Mesendoderm (in vitro differentiated cells): ENCODE results near the gene SAFB.
A peak's percentile ranks its signal among the peaks of the same experiment; 100 is the strongest.

ENCODE experiments used
- DNase-seq: peaks from one replicate; pipeline ENCODE4 v3.0.0; 2013
- H2AK5ac ChIP-seq: 2 replicates; pipeline ENCODE4 v1.6.1; 2013; ENCODE audit warnings: low read length, inconsistent platforms
- H2BK120ac ChIP-seq: 2 replicates; pipeline ENCODE4 v1.6.1; 2013; ENCODE audit warnings: low read depth, mild to moderate bottlenecking, low read length, moderate library complexity, mixed read lengths
- H2BK15ac ChIP-seq: replicated peaks from 2 replicates; pipeline ENCODE4 v1.6.1; 2013; ENCODE audit warnings: low read depth, mild to moderate bottlenecking, moderate library complexity
- H2BK5ac ChIP-seq: 2 replicates; pipeline ENCODE4 v1.6.1; 2013; ENCODE audit warnings: low read length, inconsistent platforms
- H3K18ac ChIP-seq: 2 replicates; pipeline ENCODE4 v1.6.1; 2013; ENCODE audit warnings: mild to moderate bottlenecking, low read length, mixed read lengths
- H3K23ac ChIP-seq: one replicate; pipeline ENCODE4 v1.6.1; 2013; ENCODE audit warnings: low read length
- H3K27ac ChIP-seq: 2 replicates; pipeline ENCODE4 v1.5.1; 2013; ENCODE audit warnings: low read depth, mild to moderate bottlenecking, inconsistent platforms, low read length, moderate library complexity
- H3K27me3 ChIP-seq: 2 replicates; pipeline ENCODE4 v1.6.1; 2013; ENCODE audit warnings: low read length, control low read depth, mild to moderate bottlenecking, inconsistent platforms; ENCODE audit not compliant: insufficient read depth, poor library complexity
- H3K36me3 ChIP-seq: 2 replicates; pipeline ENCODE4 v1.6.1; 2013; ENCODE audit warnings: low read length, inconsistent platforms; ENCODE audit not compliant: control insufficient read depth, insufficient read depth
- H3K4ac ChIP-seq: one replicate; pipeline ENCODE4 v1.6.1; 2013; ENCODE audit warnings: low read depth, mild to moderate bottlenecking, low read length, moderate library complexity
- H3K4me1 ChIP-seq: 2 replicates; pipeline ENCODE4 v1.6.1; 2013; ENCODE audit warnings: low read depth, low read length, inconsistent platforms; ENCODE audit not compliant: control insufficient read depth
- H3K4me2 ChIP-seq: 2 replicates; pipeline ENCODE4 v1.6.1; 2013; ENCODE audit warnings: low read length
- H3K4me3 ChIP-seq: 2 replicates; pipeline ENCODE4 v1.5.1; 2013; ENCODE audit warnings: mild to moderate bottlenecking, low read length
- H3K56ac ChIP-seq: one replicate; pipeline ENCODE4 v1.6.1; 2013; ENCODE audit warnings: low read length
- H3K79me1 ChIP-seq: 2 replicates; pipeline ENCODE4 v1.6.1; 2013; ENCODE audit warnings: low read length, inconsistent platforms
- H3K79me2 ChIP-seq: 2 replicates; pipeline ENCODE4 v1.6.1; 2013; ENCODE audit warnings: mild to moderate bottlenecking, low read length; ENCODE audit not compliant: control insufficient read depth, insufficient read depth
- H3K9ac ChIP-seq: 2 replicates; pipeline ENCODE4 v1.6.1; 2013; ENCODE audit warnings: low read length, inconsistent platforms
- H4K5ac ChIP-seq: one replicate; pipeline ENCODE4 v1.6.1; 2013; ENCODE audit warnings: low read length
- H4K8ac ChIP-seq: one replicate; pipeline ENCODE4 v1.6.1; 2013; ENCODE audit warnings: low read depth, mild to moderate bottlenecking, control low read depth, low read length, moderate library complexity
- WGBS: extraction: QIAGEN DNeasy Blood & Tissue Kit; methylation state at CpG from one replicate; pipeline ENCODE4 v1.1.7; 2013; ENCODE audit warnings: low lambda C conversion rate, missing lambda C conversion rate; ENCODE audit not compliant: insufficient coverage; ENCODE audit errors: extremely low coverage; 5-methylcytosine and 5-hydroxymethylcytosine counted together

SAFB gene

DNA sequence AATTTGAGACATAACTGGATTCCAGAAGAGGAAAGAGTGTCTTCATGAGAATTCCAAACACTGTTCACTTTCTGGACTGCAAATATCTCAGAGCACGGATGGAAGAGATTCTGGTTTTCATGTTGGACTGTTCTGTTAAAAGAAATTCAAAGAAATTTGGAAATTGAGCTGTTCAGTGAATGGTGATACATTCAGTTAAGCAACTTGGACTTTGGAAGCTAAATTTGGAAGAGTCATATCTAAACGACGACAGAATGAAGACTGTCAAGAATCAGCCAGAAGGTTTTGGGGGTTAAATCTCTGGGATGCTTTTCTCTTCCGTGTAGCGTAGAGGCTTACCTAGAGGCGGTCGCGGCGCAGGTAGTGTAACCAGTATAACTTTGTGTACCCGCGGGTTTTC lies 25.6 kb downstream of the SAFB start:
- no peak overlapping the region for H3K4me3 ChIP-seq

GRCh38 chr19:5651361-5651760 lies 28.5 kb downstream of the SAFB start:
- Histone ChIP-seq H2AK5ac (no peak overlapping the region), H3K79me1 (peaks cover 8% of the 10 kb centered on the region), H2BK5ac (no peak overlapping the region), H2BK15ac (no peak overlapping the region), H3K36me3 (peaks cover 34% of the 10 kb centered on the region), H3K9ac (no peak overlapping the region), H3K23ac (no peak overlapping the region), H3K27ac (no peak overlapping the region), H2BK120ac (no peak overlapping the region), H3K4ac (no peak overlapping the region), H3K18ac (no peak overlapping the region), H3K27me3 (no peaks in the 10 kb centered on the region), H3K4me2 (no peak overlapping the region), H3K56ac (no peak overlapping the region), H3K4me3 (no peak overlapping the region), H3K4me1 (no peaks in the 10 kb centered on the region), H4K8ac (no peak overlapping the region), H3K79me2 (peaks cover 3% of the 10 kb centered on the region), H4K5ac (no peak overlapping the region)
- DNase-seq: peak; percentile 15
- WGBS: no CpG with 5 or more reads among the region's 5 CpGs

More for the DNA sequence above, 25.6 kb downstream of the SAFB start:
- H4K5ac ChIP-seq: no peak overlapping the region
- H3K27me3 ChIP-seq: no peaks in the 10 kb centered on the region
- H3K18ac ChIP-seq: no peak overlapping the region
- peaks cover 18% of the 10 kb centered on the region for H3K79me1 ChIP-seq
- H2AK5ac ChIP-seq: no peak overlapping the region
- no peak overlapping the region for H3K4ac ChIP-seq
- no peak overlapping the region for H3K56ac ChIP-seq
- no peak overlapping the region for H3K23ac ChIP-seq
- no peak overlapping the region for H2BK5ac ChIP-seq
- no peak overlapping the region for H2BK15ac ChIP-seq
- H3K79me2 ChIP-seq: peaks cover 17% of the 10 kb centered on the region
- WGBS: no CpG with 5 or more reads among the region's 11 CpGs
- no peak overlapping the region for H3K4me2 ChIP-seq
- no peak overlapping the region for H4K8ac ChIP-seq
- DNase-seq: no peak
- H3K27ac ChIP-seq: no peak overlapping the region
- H3K9ac ChIP-seq: no peak overlapping the region
- peaks cover 34% of the 10 kb centered on the region for H3K36me3 ChIP-seq
- H2BK120ac ChIP-seq: no peak overlapping the region
- H3K4me1 ChIP-seq: no peaks in the 10 kb centered on the region

DNA sequence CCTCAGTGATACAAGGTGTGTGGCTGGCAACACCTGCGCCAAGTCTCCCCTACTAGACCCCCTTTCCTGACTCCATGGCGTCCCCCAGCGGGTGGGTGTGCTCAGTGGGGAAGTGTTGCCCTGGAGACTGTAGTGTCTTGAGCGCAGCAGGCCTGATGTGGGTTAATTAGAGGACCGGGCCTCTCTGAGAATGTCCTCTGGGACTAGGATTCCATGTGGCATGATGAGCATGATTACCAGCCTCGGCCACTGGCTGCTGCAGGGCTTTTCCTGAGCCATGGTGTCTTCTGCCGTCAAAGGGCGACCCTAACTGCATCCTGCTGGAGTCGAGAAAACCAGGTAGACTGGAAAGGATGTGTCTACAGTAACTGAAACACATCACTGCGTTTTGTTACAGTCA lies 29.4 kb downstream of the SAFB start:
- H2BK5ac ChIP-seq: no peak overlapping the region
- H3K4me3 ChIP-seq: no peak overlapping the region
- H2BK15ac ChIP-seq: no peak overlapping the region
- H3K27me3 ChIP-seq: no peaks in the 10 kb centered on the region
- no peak overlapping the region for H3K9ac ChIP-seq
- H3K23ac ChIP-seq: no peak overlapping the region
- no peak overlapping the region for H3K27ac ChIP-seq
- H2BK120ac ChIP-seq: no peak overlapping the region
- H3K79me2 ChIP-seq: no peaks in the 10 kb centered on the region
- H3K18ac ChIP-seq: no peak overlapping the region
- H3K79me1 ChIP-seq: no peaks in the 10 kb centered on the region
- no peaks in the 10 kb centered on the region for H3K4me1 ChIP-seq
- no peak overlapping the region for H3K4me2 ChIP-seq
- H3K4ac ChIP-seq: no peak overlapping the region
- H3K56ac ChIP-seq: no peak overlapping the region
- DNase-seq: no peak
- H3K36me3 ChIP-seq: peaks cover 28% of the 10 kb centered on the region
- no peak overlapping the region for H2AK5ac ChIP-seq
- WGBS: no CpG with 5 or more reads among the region's 10 CpGs
- no peak overlapping the region for H4K5ac ChIP-seq
- H4K8ac ChIP-seq: no peak overlapping the region

DNA sequence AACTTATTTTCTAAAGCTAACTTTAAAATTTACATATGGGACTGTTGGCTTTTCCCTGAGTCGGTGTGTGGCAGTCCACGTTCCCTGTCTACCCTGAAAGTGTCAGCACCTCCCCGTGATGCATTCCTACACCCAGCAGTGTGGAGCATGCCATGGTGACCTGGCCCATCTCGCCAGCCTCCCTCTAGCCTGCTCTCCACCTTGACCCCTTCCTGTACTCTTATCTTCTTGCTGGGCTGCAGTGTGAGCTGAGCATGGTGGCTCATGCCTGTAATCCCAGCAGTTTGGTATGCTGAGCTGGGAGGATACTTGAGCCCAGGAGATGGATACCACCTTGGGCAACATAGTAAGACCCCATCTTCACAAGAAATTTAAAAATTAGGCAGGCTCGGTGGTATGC lies 32.0 kb downstream of the SAFB start:
- Histone ChIP-seq H3K4me3 (no peak overlapping the region), H3K56ac (no peak overlapping the region), H2BK15ac (no peak overlapping the region), H3K27ac (no peak overlapping the region), H3K4me2 (no peak overlapping the region), H3K9ac (no peak overlapping the region), H2AK5ac (no peak overlapping the region), H3K4ac (no peak overlapping the region), H3K4me1 (no peaks in the 10 kb centered on the region), H3K18ac (no peak overlapping the region), H3K27me3 (no peaks in the 10 kb centered on the region), H3K79me2 (no peaks in the 10 kb centered on the region), H2BK5ac (no peak overlapping the region), H4K8ac (no peak overlapping the region), H2BK120ac (no peak overlapping the region), H3K36me3 (peaks cover 23% of the 10 kb centered on the region), H4K5ac (no peak overlapping the region), H3K79me1 (no peaks in the 10 kb centered on the region), H3K23ac (no peak overlapping the region)
- no CpG with 5 or more reads among the region's 5 CpGs for WGBS
- no peak for DNase-seq

DNA sequence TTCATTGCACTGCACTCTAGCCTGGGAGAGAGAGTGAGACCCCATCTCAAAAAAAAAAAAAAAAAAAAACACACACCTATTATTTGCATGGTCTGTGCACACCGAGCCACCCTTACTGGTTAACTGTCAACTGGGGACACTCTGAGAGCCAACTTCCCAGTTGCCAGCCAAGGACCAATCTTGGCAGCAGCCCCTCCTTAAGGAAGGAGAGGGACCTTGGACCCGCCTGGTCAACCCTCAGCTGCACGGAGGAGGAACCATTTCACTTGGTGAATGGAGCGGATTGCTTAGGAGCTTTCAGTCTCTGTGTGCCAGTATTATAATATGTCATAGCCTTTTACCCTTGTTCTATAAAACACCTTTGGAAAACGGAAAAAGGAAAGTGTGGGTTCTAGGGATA lies 32.5 kb downstream of the SAFB start:
- H3K4me1 ChIP-seq: no peaks in the 10 kb centered on the region
- H4K5ac ChIP-seq: no peak overlapping the region
- H3K23ac ChIP-seq: no peak overlapping the region
- H2BK120ac ChIP-seq: no peak overlapping the region
- H4K8ac ChIP-seq: no peak overlapping the region
- no peak overlapping the region for H3K18ac ChIP-seq
- no peak overlapping the region for H3K4me2 ChIP-seq
- H3K27me3 ChIP-seq: no peaks in the 10 kb centered on the region
- no peak overlapping the region for H2BK15ac ChIP-seq
- no peak overlapping the region for H3K56ac ChIP-seq
- no peak overlapping the region for H3K4ac ChIP-seq
- DNase-seq: no peak
- H2AK5ac ChIP-seq: no peak overlapping the region
- H3K36me3 ChIP-seq: peaks cover 23% of the 10 kb centered on the region
- H3K79me2 ChIP-seq: no peaks in the 10 kb centered on the region
- H3K27ac ChIP-seq: no peak overlapping the region
- WGBS: no CpG with 5 or more reads among the region's 5 CpGs
- no peaks in the 10 kb centered on the region for H3K79me1 ChIP-seq
- H3K9ac ChIP-seq: no peak overlapping the region
- no peak overlapping the region for H3K4me3 ChIP-seq
- no peak overlapping the region for H2BK5ac ChIP-seq

- H3K79me2 ChIP-seq: no peaks in the 10 kb centered on the region
- no peak overlapping the region for H2AK5ac ChIP-seq
- H3K56ac ChIP-seq: no peak overlapping the region
- H3K79me1 ChIP-seq: no peaks in the 10 kb centered on the region
- no peak overlapping the region for H3K4me3 ChIP-seq
- H3K23ac ChIP-seq: no peak overlapping the region
- H3K4ac ChIP-seq: no peak overlapping the region
- peaks cover 24% of the 10 kb centered on the region for H3K36me3 ChIP-seq
- H2BK120ac ChIP-seq: no peak overlapping the region
- no peak for DNase-seq
- no peak overlapping the region for H2BK5ac ChIP-seq
- H3K18ac ChIP-seq: no peak overlapping the region
- H3K9ac ChIP-seq: no peak overlapping the region
- H3K27me3 ChIP-seq: no peaks in the 10 kb centered on the region
- no peak overlapping the region for H4K5ac ChIP-seq
- no peak overlapping the region for H4K8ac ChIP-seq
- no peaks in the 10 kb centered on the region for H3K4me1 ChIP-seq
- no CpG with 5 or more reads among the region's 42 CpGs for WGBS
- H3K27ac ChIP-seq: no peak overlapping the region
- no peak overlapping the region for H3K4me2 ChIP-seq
- no peak overlapping the region for H2BK15ac ChIP-seq
These were observed 38.6 kb downstream of the SAFB start for GRCh38 chr19:5661483-5661882.
